GM20431 (cell line): ENCODE data around the gene AHCYL2.

Experiments used
- in situ Hi-C: fragments of 300-500 bp; cut with MseI, MboI; formaldehyde crosslinking; loops from one replicate; pipeline ENCODE4 v1.15.0; 2020; ENCODE audit warnings: low sequenced_read_pairs; ENCODE audit not compliant: unreplicated experiment

AHCYL2 gene

DNA sequence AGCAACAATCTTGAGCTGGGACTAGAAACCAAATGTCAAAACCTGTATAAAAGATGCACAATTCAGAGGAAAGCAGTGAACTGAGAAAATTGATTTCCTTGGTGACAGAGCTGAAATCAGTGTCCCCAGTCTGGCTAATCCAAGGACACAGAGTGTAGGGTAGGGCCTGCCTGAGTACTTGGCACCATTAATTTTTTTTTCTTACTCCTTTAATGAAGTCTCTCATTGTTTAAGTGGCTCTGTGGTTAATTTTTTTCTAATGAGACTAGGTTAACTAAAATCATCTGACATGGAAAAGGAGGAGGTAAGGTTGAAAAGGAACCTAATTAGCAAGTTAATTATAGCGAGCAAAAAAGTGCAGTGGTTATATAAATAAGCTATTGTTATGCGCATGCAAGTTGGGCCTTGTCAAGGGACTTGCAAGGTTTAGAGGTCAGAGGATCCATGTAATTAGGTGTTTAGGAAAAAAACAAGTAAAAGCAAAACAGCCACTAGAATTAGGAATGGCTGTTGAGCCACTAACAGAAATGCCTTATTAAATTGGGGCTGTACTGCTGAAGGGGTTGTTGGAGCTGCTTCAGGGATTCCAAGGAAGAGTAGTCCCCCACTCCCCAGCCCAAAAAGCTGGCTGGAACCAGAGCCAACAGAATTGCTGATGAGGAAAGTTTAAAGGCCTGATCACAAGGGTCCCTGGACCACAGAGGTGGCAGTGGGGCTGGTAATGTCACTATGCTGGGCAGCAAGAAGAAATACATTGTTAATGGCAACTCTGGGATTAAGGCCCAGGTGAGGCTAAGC lies 150.5 kb downstream of the AHCYL2 start:
- in situ Hi-C loops: no loop called here

DNA sequence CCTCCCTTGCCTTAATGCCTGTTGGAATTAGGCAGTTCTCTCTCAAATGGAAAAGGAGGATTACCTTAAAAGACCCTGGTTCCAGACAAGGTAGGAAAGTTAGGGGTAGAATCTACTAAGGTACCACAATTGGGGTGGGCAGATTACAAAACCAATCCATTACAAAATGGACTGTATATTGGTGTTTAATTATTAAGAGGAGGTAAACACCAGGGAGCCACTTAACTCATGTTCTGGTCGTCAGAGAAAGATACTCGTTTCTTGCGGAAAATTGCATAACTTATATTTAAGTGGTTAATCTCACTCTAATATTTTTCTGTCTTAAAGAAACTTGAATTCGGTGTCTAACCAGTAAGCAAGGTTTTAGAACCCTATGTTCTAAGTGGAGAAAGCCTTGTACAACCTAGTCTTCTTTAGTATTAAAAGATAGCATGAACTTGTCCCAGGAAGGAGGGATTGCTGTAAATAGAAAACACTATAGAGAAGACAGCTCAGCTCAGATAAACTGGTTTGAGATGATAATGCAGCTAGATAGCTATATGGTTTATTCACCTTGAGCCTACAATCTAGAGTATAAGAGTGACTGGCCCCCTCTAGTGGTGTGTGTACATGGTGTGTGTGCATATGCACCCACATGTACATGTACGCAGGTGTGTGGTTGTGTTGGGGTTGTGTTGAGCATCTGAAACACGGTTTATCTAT lies 151.4 kb downstream of the AHCYL2 start:
- in situ Hi-C loops: no loop called here

DNA sequence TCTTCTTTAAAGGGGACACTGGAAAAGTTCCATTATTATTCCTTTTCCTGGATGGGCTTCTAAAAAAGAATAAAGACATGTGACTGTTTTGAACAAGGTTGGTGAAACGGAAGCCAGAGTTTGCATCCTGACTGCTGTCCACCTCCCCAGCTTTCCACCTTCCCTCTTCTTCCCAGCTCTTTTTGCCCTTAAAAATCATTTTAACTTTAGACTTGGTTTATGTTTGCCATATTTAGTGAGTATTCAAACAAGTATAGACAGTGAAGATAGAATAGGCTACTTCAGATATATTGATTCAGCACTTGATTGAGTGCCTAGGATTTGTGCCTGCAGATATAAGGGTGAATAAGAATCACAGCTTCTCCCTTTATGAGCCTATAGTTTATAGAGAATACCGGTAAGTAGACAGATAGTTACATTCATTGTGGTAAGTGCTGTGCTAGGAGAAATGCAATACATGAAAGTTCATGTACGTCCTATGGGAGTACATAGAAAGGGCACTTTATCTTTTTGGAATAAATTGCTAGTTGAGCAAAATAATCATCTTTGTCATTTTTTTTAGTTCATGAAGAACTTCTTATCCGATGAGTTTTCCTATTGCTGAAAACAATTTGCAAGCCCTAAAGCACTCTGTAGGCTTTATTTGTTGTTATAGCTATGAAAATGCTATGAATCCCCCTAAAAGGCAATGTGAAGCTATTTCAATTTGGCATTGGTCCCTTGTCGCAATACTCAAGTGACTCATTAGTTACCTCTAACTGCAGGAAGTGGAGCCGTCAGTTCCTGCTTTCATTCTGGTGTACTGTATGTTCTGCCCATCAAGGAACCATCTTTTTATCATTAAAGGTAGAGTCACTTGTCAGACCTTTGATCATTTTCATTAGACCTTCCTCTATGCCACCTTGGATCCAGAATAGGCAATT lies 152.2 kb downstream of the AHCYL2 start:
- in situ Hi-C loops: no loop called here

DNA sequence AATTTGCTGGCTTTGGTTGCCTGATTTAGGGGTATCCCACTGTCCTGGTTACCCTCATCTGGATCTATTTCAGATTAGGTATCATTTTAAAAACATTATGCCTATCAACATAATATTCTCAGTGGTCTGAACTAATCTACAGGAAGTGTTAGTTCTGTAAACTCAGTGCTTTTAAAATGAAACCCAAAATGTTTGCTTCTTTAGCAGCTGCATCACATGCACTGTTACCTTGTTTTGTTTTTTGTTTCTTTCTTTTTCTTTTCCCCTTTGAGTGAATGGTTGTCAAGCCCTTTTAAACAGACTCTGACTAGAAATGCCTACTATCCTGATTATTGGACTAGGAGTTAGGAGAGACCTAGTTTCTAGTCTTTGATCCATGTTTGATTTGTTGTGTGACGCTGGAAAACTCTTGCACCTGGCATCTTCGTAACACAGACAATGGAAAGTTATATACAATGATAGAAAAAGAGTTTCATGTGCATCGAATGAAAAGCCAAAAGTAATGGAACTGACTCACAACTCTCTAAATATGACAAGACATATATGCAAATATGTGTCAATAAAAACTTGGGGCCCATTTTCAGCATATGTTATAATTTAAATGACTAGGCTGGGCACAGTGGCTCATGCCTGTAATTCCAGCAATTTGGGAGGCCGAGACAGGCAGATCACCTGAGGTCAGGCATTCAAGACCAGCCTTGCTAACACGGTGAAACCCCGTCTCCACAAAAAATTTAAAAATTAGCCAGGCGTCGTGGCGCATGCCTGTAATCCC lies 157.1 kb downstream of the AHCYL2 start:
- in situ Hi-C loops: no loop called here

DNA sequence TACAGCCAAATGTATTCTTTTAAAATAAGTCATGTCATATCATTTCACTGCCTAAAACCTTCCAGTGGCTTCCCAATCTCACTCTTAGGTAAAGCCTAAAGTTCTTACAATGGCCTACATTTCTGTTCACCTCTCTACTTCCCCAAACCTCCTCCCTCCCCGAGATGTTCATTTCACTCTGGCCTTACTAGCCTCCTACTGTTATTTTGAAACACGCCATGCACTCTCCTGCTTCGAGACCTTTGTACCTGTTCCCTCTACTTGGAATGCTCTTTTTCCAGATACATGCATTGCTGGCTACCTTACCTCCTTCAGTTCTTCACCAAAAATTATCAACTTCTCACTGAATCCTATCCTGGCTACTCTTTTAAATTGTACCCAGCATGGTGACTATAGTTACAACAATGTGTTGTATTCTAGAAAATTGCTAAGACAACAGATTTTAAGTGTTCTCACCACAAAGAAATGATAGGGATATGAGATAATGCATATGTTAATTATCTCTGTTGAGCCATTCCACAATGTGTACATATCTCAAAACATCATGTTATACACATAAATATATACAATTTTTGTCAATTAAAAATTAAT lies 158.8 kb downstream of the AHCYL2 start:
- in situ Hi-C loops: no loop called here

DNA sequence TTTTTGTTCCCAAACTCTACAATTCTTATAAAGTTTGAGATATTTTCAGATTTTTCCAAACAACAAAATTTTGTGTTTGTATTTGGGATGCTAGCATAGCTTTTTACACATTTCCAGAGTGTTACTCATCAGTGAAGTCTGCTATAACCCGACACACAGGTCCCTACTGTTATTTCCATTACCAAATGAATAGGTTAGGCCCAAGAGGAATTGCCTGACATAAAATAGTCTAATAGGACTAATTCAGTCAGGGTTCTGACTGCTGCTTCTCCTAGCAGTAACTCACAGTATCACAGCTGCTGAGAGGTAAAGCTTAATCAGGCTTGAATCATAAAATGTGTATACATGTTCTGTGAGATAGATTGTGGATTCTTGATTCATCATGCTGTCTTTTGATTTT lies 160.3 kb downstream of the AHCYL2 start:
- in situ Hi-C loops: no loop called here

DNA sequence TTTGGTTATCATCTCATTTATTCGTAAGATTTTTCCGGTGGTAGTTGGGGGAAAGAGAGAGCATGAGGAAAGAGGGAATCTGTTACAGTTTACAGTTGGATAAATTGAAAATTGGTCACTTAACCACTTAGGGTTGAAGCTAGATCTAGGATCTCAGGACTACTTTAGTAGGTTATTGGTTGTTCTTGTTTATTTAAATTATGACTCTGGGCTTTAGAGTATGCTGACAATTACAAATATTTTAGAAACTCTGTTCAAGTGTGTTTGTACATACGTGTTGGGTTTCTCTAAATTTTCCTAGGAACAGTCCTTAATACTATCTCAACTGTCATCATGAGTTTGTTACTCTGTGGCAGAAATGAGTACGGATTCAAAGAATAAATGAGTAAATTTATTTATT lies 160.8 kb downstream of the AHCYL2 start:
- in situ Hi-C loops: no loop called here

DNA sequence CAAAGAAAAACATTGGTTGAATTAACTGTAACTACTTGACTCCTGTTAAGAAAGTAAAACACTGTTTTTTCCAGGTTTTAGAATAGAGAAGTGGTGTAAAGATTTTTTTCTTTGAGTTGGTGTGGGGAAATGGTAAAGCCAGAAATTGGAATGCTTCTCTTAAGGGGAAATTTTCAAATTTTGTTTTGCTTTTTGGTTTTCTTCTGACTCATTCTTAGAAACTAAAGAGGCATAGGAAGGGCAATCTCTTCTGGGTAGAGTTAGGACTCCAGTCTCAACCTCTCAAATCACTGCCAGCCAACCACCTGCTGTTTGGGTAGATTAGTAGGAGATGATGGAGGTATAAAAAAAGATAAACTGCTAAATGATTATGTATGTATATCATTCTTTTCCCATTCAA lies 161.7 kb downstream of the AHCYL2 start:
- in situ Hi-C loops: no loop called here

DNA sequence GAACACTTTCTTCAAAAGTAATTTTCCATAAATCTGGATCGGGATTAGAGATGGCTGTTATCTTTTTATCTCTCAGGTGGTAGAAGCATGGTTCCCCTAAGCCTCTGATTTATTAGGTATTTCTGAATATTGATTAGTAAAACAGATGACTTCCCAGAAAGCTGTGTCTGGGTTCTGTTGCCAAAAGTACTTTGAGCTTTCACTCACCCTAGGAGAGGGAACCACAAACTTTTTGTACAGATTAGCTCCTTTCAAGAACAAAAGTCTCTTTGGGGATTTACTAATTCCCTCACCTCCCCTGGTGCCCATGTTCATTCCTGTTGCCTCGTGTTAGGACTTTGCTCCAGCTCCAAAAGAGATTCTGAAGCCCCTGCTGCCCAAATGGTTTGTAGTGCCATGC lies 162.7 kb downstream of the AHCYL2 start:
- in situ Hi-C loops: no loop called here

DNA sequence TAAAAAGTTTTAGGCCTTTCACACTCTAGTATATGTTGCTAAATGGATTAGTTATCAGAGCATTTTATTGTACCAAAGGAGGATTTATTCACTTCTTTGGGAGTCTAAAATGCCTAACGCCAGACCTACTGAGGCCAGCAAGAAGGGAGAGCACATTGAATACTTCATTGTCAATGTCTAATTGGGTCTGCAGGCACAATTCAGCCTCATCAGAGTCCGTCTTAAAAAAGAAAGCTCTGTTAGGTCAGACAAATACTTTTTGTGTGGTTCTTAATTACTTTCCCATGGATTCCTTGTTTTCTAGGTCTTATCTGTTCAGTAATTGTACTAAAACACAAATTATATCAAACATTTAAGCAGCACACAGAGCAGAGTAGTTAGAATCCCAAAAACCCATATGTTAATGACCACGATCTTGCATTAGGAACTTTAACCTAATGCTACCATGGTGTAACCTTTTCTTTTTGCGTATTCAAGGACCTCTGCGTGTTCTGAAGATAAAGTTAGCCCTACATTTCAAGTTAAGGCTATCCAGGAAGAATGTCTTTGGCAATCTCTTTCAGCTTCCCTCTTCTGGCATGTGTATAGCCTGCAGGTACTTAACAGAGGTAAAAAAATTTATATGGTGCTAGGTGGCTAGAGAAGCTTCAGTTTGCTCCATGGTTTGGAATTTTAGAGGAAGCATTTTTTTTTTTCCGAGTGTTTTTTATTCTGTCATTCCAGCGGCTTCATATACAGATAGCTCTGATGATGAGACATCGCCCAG lies 163.7 kb downstream of the AHCYL2 start:
- in situ Hi-C loops: no loop called here

DNA sequence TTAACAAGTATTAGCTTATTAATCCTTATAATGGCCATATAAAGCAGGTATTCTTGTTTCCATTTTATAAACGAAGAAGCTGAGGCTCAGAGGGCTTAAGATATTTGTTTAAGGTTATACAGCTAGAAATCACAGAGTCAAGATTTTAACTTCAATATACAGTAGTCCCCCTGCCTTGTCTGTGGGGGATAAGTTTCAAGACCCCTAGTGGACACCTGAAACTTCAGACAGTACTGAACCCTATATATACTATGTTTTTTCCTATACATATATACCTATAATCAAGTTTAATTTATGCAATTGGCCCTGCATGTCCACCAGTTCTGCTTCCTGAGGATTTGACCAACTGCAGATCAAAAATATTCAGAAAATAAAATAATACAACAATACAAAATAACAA lies 165.0 kb downstream of the AHCYL2 start:
- in situ Hi-C loops: no loop called here

DNA sequence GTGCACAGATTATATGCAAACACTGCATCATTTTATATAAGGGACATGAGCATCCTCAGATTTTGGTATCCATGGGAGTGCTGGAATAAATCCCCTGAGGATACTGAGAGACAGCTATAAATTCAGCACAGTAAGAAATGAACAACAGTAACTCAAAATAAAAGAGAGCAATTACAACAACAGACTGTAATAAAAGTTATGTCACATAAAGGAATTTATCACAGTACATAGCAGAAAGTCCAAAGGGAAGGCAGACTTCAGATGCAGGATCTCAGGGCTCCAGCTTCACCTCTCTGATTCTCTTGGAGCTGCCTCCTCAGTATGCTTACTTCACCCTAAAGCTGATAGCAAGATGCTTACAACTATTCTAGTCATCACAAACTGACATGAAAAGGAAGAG lies 165.5 kb downstream of the AHCYL2 start:
- in situ Hi-C loops: no loop called here

DNA sequence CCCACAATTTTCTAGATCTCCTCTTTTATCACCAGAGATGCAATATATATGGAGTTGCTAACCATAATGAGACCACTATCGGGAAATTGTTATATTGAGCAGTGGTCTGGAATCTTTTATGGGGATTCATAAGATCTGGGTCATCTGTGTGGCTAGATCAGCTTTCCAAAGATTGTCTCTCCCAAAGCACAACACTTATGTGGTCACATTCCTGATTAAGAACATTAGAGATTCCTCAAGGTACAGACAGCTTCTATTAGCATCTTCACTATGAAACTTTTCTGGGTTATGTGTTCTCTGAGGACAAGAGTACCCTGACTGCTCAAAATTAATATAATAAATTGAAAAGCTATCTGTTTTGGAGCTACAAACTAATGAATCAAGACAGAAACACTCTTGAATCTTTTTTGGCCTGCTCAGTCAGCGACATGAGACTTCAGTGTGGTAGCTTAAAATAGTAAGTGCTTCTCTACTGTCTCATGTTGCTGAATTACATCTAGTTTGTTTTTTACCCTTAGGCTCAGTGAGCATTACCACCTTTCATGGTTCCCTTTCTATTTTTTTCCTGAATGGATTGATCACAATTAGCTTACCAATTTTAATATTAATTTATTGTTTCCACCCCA lies 166.8 kb downstream of the AHCYL2 start:
- in situ Hi-C loops: no loop called here

DNA sequence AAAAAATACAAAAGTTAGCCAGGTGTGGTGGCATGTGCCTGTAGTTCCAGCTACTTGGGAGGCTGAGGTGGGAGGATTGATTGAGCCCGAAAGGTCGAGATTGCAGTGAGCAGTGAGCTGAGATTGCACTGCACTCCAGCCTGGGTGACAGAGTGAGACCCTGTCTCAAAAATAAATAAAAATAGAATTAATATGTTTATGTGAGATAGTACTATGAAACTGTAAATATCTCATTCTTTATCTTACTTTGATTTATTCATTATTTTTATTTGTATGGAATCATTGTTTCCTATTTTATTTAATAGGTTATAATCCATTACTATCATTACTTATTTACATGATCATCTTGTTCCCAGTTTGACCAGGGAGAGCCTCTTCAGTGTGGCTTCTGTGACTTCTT lies 168.4 kb downstream of the AHCYL2 start:
- in situ Hi-C loops: no loop called here

DNA sequence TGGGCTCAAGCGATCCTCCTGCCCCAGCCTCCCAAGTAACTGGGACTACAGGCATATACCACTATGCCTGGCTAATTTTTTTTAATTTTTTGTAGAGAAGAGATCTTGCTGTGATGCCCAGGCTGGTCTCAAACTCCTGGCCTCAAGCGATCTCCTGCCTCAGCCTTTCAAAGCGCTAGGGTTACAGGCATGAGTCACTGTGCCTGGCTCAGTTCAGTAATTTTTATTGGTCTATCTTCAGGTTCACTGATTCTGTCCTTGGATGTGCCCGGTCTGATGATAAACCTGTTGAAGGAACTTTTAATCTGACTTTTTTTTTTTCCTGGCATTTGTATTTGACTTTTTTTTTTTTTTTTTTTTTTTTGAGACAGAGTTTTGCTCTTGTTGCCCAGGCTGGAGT lies 169.3 kb downstream of the AHCYL2 start:
- in situ Hi-C loops: no loop called here

DNA sequence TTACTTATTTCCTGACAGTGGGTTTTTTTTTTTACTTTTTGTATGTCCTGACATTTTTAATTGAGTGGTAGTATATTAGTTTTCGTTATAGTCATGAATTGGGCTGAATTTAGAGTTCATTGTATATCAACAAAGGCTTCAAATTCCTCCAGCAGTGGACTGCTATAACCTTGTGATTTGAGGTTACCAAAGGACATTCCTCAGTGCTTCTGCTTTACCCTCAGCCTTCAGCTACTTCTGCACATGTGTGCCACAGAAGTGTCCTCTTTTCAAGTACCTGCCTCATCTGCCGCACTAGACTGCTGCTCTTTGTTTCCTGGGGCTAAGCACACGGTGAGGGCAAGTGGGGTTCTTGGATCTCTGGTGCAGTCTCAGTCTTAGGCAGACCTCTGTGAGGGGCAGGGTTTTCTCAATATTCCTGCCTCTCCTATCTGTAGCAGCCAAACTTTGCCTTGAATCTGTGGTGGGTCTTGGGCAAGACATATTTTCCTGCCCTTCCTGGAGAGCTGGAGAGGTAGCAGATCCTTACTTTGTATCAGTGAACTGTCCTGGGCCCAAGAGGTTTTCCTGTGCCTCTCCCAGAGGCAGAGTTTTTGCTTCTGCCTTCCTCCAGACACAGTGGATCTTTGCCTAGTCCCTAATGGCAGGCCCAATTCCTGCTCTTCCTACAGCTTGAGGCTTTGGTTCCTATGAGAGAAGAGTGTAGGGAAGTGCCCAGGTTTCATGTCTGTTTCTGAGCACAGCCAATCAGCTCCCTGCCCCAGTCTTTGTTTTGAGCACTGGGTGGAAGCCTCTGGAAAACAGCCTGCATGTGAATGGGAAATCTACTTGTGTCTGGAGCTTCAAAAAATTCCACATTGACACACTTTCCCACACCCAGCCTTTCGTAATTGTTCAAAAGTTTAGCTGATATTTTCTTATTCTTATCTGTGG lies 170.4 kb downstream of the AHCYL2 start:
- in situ Hi-C loops: no loop called here

DNA sequence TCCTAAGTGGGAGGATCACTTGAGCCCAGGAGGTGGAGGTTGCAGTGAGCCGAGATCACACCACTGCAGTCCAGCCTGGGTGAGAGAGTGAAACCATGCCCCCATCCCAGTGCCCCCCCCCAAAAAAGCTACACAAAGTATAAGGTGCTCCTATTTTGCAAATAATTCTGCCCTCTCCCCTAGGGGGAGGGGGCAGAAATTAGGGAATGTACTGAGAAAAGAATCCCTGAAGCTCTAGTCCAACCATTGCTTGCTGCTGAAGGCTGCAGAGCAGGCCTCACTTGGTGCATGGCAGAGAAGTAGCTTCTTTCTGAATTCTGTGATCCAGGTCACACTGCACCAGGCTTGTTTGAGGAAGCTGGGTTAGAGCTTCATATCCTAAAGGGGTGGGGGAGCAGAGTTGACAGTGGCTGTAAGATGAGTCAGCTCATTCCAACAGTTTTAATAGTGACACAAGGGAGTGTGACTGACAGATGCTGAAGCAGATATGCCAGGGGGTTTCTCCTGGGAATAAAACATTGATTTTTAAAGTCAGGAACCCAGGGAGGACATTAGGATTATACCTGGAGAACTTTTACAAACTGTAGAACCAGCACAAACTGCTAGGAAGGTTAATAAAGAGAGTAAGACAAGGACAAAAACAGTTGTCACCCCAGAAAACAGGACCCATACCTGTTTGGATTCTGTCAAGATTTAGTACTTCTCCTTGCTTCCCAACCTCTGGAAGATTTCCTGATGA lies 176.6 kb downstream of the AHCYL2 start:
- in situ Hi-C loops: no loop called here
